ENCODE data around the gene ST3GAL2.
"Not testable (repeated sequence)": the region's sequence is repeated elsewhere in the genome, so short reads cannot be mapped to it uniquely, and the experiment has no call there.

ST3GAL2 gene

GRCh38 chr16:70413572-70413971, 25.3 kb downstream of the ST3GAL2 start:
- DNase-seq = not testable (repeated sequence)

GRCh38 chr16:70412385-70412784, 26.5 kb downstream of the ST3GAL2 start:
- no peak for DNase-seq

DNA sequence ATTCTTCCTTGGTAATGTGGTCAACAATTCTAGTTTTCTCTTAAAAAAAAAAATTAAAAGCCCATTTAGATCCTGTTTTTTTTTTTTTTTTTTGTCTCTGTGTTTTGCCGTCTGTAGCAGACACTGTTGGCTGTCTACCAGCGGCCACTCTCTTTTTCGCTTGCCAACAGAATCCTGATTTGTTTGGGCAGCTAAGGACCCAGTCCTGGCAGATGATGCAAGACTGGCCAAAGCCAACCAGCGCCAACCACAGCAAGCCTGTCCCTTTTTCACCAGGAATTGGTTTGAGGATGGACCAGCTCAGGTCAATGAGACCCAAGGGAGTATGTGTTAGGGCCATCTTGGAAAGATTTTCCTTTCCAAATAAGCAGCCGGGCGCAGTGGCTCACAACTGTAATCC, 28.2 kb downstream of the ST3GAL2 start:
- no peak for DNase-seq

GRCh38 chr16:70407811-70408274, 31.1 kb downstream of the ST3GAL2 start:
- DNase-seq = no peak

DNA sequence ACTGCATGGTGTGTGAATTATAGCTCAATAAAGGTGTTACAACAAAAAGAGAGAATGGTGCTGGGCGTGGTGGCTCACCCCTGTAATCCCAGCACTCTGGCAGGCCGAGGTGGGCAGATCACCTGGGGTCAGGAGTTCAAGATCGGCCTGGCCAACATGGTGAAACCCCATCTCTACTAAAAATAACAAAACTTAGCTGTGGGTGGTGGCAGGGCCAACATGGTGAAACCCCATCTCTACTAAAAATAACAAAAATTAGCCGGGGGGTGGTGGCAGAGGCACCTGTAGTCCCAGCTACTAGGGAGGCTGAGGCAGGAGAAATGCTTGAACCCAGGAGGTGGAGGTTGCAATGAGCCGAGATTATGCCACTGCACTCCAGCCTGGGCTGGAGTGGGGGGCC, 32.8 kb downstream of the ST3GAL2 start:
- not testable (repeated sequence) for DNase-seq

GRCh38 chr16:70402916-70403659, 35.8 kb downstream of the ST3GAL2 start:
- no peak for DNase-seq

DNA sequence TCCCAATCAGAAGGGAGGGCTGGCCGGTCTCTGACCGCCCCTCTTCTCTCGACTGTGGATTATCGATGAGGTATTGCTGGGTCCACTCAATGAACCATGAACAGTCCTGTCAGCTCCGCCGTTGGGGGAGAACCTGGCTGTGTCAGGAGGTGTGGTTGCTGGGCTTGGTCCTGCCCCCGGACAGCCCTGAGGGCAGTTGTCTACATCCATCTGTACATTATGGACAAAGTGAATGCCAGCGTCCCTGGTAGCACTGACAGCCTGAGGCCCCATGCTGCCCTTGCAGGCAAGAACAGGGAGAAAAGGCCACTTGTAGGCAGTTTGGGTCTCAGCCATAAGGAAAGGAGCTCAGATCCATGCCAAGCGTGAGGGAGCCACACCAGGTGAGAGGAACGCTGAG, 38.9 kb downstream of the ST3GAL2 start:
- DNase-seq = no peak

DNA sequence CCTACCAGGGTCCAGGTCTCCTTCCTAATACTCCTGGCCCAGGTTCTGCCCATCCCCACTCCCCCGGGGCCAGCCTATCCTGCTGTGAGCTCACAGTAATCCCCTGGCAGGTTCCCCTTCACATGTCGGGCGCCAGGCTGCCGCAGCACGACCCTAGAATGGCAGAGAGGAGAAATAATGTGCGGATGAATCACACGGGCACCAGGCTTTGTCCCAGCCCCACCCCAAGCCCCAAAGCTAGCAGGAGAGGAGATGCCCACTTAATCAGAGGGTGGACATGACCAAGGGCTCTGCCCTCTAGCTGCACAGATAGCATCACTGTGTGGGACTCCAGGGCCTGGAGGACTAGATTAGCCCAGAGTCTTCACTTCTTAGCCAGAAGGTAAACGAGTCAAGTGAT, 39.5 kb downstream of the ST3GAL2 start:
- no peak for DNase-seq

GRCh38 chr16:70398177-70398743, 40.6 kb downstream of the ST3GAL2 start:
- DNase-seq = no peak

DNA sequence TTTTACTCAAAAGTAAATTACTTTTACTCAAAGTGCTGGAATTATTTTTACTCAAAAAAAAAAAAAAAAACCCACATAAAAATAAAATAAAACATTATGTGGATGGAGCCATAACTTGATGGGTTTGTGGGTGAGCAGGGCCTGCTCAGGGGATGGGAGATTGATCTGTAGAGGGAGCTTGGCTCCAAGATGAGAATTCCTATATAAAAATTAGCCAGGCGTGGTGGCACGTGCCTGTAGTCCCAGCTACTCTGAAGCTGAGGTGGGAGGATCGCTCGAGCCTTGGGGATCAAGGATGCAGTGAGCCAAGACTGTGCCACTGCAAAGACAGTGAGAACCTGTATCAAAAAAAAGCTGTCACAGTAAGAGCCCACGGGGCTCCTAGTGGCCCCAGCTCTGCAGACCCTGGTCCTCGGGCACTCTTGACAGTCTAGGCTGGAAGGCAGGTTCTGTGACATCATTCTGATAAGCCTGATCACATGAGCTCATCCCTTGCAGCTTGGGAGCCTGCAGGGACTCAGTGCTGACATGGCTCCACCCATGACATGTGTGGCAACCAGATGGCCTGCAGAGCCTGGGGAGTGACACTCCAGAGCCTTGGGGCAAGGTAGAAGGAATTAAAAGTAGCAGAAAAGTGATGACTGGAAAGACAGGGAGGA, 42.5 kb downstream of the ST3GAL2 start:
- DNase-seq = no peak

- DNase-seq = peak; percentile 65
These were observed 43.5 kb downstream of the ST3GAL2 start for GRCh38 chr16:70395345-70395901.

DNA sequence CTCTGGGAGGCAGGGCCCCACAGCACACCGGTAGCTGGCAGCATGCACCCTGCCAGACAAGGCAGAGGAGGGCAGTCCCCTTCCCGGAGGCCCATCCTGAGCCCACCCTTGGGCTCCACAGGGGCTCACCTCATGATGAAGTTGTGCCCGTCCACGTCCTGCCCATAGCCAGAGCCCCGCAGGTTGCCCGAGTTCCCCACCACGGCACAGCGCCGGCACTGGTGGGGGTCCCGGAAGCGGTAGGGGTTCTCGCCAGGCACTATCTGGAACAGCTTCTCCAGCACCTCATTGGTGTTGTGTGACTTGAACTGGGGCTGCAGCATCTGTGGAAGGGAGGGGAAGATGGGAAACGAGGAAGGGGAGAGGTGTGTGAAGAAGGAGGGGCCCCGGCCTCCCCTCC, 44.0 kb downstream of the ST3GAL2 start:
- no peak for DNase-seq

DNA sequence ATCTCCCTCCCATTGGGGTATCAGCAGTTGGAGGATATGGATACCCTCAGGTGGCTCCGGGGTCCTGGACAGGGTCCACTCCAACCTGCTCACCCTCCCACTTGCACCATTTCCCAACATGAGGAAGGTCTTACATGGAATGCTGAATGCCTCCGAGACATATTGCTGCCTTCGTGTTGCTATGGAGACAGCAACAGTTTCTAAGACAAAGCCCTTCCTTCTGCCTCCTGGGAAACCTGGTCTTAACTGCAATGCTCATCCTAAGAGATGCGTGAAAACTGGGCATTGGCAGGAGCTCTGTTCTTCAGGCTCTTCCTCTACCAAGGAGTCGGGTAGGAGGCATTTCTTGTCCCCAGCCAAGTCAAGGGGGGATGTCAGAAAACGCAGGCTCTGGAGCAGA, 45.2 kb downstream of the ST3GAL2 start:
- no peak for DNase-seq

DNA sequence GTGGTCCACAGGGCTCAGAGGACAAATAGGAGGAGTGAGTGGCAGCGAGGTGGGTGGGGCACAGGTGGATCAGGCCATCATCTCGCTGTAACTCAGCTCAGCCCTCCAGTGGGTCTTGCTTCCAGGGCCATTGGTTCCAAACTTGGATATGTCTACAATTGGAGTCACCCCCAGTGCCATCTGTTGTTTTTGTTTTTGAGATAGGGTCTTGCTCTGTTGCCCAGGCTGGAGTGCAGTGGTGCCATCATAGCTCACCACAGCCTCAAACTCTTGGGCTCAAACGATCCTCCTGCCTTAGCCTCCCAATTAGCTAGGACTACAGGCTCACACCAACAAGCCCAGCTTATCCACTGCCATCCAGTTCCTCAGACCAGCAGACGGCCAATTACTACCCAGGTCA, 46.3 kb downstream of the ST3GAL2 start:
- no peak for DNase-seq

DNA sequence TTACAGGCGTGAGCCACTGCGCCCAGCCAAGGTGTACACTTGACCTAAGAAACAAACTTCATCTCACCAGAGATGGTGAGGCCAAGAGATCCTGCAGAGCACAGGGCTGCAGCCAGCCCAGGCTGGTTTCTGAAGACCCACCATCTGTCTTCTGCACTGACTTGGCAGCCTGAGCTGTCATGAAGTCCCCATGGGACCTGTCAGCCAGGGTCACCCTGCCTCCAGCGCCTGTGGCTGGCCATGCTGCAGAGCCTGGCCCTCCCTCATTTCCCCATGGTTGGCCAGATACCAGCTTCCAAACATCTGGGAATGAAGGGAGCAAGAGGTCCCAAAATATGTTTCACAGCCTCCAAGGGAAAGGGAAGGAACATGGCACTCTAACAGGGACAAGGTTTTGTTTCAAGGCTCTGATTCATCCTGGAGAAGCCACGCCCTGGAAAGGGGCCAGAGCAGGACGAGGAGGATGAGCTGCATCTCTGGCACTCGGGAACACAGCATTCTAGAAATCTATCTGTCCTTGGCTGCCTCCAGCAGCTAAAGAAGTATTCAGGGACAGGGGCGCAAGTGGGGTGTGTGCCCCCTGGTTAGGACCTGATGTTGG, 46.9 kb downstream of the ST3GAL2 start:
- no peak for DNase-seq

GRCh38 chr16:70391446-70391845, 47.5 kb downstream of the ST3GAL2 start:
- DNase-seq = no peak

DNA sequence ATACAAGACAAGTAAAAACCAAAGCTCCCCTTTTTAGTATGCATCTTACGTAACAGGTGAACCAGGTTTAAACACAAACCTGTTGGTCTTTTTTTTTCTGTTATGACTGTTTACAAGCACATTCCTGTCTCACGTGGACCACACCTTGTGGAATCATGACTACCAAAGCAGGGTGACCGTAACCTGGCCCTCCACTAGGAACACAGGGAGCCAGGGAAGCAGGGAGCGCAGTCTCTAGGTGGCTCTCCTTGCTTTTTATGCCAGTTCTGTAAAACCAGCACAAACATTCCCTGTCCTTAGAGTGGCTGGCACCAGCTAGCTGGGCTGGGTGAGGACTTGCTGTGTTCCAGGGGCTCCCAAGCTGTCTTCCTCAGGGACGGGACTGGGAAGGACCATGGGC, 48.1 kb downstream of the ST3GAL2 start:
- DNase-seq = no peak

GRCh38 chr16:70388006-70388680, 50.8 kb downstream of the ST3GAL2 start:
- DNase-seq = no peak

- DNase-seq = not testable (repeated sequence)
These were observed 52.5 kb downstream of the ST3GAL2 start for GRCh38 chr16:70386289-70386986.

DNA sequence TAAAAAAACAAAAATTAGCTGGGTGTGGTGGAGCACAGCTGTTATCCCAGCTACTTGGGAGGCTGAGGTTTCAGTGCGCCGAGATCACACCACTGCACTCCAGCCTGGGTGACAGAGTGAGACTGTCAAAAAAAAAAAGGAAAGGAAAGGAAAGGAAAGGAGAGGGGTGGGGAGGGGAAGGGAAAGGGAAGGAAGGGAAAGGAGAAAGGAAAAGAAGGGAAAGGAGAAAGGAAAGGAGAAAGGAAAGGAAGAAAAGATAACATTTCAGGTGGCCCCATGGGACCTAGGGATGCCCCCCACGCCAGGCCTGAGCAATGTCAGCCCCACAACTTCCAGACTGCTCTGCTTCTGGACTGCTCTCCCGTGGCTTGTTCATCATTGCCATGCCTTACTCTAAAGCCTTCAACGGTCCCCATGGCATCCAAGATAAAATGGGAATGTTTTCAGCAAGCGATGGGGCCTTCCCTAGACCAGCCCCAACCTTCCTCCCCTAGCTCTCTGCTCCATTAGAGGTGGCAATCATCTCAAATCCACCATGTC, 55.4 kb downstream of the ST3GAL2 start:
- DNase-seq = no peak

GRCh38 chr16:70381604-70382342, 57.1 kb downstream of the ST3GAL2 start:
- no peak for DNase-seq
